Measurements from ENCODE around the gene KRTAP2-3. TPM values are rescaled to one million over a fixed set of nuclear protein-coding genes. Genes with fewer than 3 reads are reported as not detected.
"Not testable (repeated sequence)": the region's sequence is repeated elsewhere in the genome, so short reads cannot be mapped to it uniquely, and the experiment has no call there.

The KRTAP2-3 gene
- polyA plus RNA-seq, 2 of the 4 experiments (the other 2 are of a cell fraction), result not detected

DNA sequence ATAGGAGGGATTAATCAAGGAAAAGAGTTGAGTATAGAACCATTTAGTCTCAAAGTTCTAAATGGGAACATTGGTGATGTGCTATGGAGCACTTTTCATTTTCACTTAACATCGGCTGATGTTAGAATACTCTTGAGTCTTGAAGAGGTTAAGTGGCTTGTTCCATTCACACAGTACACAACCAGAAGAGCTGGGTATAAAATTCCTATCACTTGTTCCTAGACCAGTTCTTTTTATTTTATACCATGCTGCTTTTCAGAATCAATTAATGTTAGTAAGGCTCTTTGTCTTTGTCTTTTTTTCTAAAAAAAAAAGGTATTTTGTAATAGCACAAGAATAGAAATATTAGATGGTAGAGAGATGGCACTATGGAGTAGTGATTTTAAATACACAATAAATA lies 17.0 kb downstream of the KRTAP2-3 start:
- CTCF ChIA-PET, result no interaction called here
- Histone ChIP-seq H3K27ac (no peak overlapping the region), H3K9me3 (peaks cover 11% of the 10 kb centered on the region; the same call in 2 of the 3 replicates), H3K4me3 (no peak overlapping the region), H3K4me1 (no peaks in the 10 kb centered on the region), H3K4me2 (no peak overlapping the region)
- peak; percentile 81 for FAIRE-seq
- 85% methylated on average over 1 of the region's 1 CpG for WGBS (ENCODE audit: missing lambda C conversion rate)
- POLR2A ChIA-PET, result no interaction called here
- ATAC-seq, result no peak
- TF ChIP-seq EP300 (IDR thresholded peaks at IDR 0.05), result no peak
- no peak for TF ChIP-seq RAD21 (conservative IDR thresholded peaks at IDR 0.05 in 1 of 2, IDR thresholded peaks at IDR 0.05 in 1 of 2)
- no peak for TF ChIP-seq HEYL (CRISPR knock-in tag; IDR thresholded peaks at IDR 0.05)
- TF ChIP-seq TP53 (CRISPR knock-in tag; IDR thresholded peaks at IDR 0.05), result no peak
- no peak for TF ChIP-seq FOSL2 (IDR thresholded peaks at IDR 0.05)
- no peak for TF ChIP-seq FOSL2 (CRISPR knock-in tag; IDR thresholded peaks at IDR 0.05)
- no peak for TF ChIP-seq CTCF (IDR thresholded peaks at IDR 0.05)
- TF ChIP-seq KDM5A (IDR thresholded peaks at IDR 0.05), result no peak
- no peak for TF ChIP-seq SMC3 (IDR thresholded peaks at IDR 0.05)
- no peak for TF ChIP-seq HOXB5 (CRISPR knock-in tag; IDR thresholded peaks at IDR 0.05)
- TF ChIP-seq SREBF2 (IDR thresholded peaks at IDR 0.05), result no peak
- no peak for TF ChIP-seq GATA3 (IDR thresholded peaks at IDR 0.05; ENCODE audit: borderline replicate concordance)
- no peak for TF ChIP-seq CHD2 (IDR thresholded peaks at IDR 0.05; ENCODE audit: low read length, partially characterized antibody)
- TF ChIP-seq NPAS2 (CRISPR knock-in tag; IDR thresholded peaks at IDR 0.05; ENCODE audit: borderline replicate concordance), result no peak
- no peak for TF ChIP-seq HOXB13 (CRISPR knock-in tag; IDR thresholded peaks at IDR 0.05; ENCODE audit: low read depth)
- no peak for TF ChIP-seq NR3C1 (IDR thresholded peaks at IDR 0.05)
- TF ChIP-seq ZNF302 (CRISPR knock-in tag; IDR thresholded peaks at IDR 0.05), result no peak
- TF ChIP-seq RCOR1 (IDR thresholded peaks at IDR 0.05; ENCODE audit: low read depth, low read length), result no peak
- no peak for TF ChIP-seq ZC3H11A (IDR thresholded peaks at IDR 0.05)
- no peak for DNase-seq (ENCODE audit: low read depth in 1 of 2, low spot score in 1 of 2)

GRCh38 chr17:41040783-41041571 lies 18.9 kb downstream of the KRTAP2-3 start, which contains the start of gene KRTAP1-1:
TSS of gene KRTAP1-1 (minus strand) at chr17:41041450. CDS start at chr17:41041397, 53 bp downstream.
- peak in 1 of 2 experiments; percentile 39; a peak in 1 of 6 replicates for ATAC-seq
- CTCF ChIA-PET, result interaction anchor here (2.0 kb wide), 1 partner anchor 16 kb away, joined by 6 read pairs; no protein-coding TSS in a partner anchor
- POLR2A ChIA-PET, result not testable (repeated sequence)

GRCh38 chr17:41037853-41038350 lies 22.0 kb downstream of the KRTAP2-3 start:
- no peak for DNase-seq (ENCODE audit: low read depth in 1 of 2, low spot score in 1 of 2)
- Histone ChIP-seq H3K27ac (no peak overlapping the region), H3K4me3 (no peak overlapping the region), H3K9me3 (peaks cover 6% of the 10 kb centered on the region; the same call in 1 of the 3 replicates), H3K4me1 (no peaks in the 10 kb centered on the region), H3K4me2 (no peak overlapping the region)
- CTCF ChIA-PET, result interaction anchor here (0.7 to 2.1 kb wide), 2 partner anchors 129 to 291 kb away, joined by 3 to 6 read pairs; no protein-coding TSS in a partner anchor
- POLR2A ChIA-PET, result no interaction called here
- no peak for TF ChIP-seq SMC3 (IDR thresholded peaks at IDR 0.05)
- no peak for TF ChIP-seq NPAS2 (CRISPR knock-in tag; IDR thresholded peaks at IDR 0.05; ENCODE audit: borderline replicate concordance)
- no peak for FAIRE-seq
- WGBS (ENCODE audit: missing lambda C conversion rate), result 69% methylated on average over 2 of the region's 2 CpGs
- no peak for ATAC-seq

More at GRCh38 chr17:41040783-41041571, 18.9 kb downstream of the KRTAP2-3 start, which contains the start of gene KRTAP1-1:
- not testable (repeated sequence) for DNase-seq (ENCODE audit: low read depth in 1 of 2, low spot score in 1 of 2); H3K4me2 ChIP-seq; FAIRE-seq; H3K27ac ChIP-seq; H3K4me1 ChIP-seq; H3K4me3 ChIP-seq
- peaks cover 11% of the 10 kb centered on the region; the same call in 2 of the 3 replicates for H3K9me3 ChIP-seq
- WGBS (ENCODE audit: missing lambda C conversion rate), result 86% methylated on average over 13 of the region's 14 CpGs

DNA sequence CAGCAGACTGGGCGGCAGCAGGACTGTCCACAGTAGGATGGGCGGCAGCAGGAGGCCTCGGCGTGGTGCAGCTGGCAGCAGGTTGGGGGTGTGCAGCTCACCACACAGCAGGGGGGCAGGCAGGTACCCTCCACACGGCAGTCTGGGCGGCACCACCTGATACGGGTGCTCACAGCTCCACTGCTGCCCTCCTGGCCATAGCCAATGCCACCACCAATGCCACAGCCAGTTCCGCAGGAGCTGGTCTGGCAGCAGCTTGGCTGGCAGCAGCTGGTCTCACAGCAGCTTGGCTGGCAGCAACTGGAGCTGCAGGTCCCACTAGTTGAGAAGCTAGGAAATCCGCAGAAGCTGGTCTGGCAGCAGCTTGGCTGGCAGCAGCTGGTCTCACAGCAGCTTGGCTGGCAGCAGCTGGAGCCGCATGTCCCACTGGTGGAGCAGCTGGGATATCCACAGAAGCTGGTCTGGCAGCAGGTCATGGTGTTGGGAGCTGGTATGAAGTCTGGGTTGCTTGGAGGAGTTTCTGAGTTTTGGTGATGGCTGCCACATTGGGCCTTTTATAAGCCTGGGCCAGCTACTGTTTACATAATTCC lies 25.5 kb downstream of the KRTAP2-3 start, which contains the start of gene KRTAP1-3:
Gene KRTAP1-3 (minus strand): TSS at position 529 of the 590 bp plus-strand sequence. CDS start 53 bp downstream, at position 476.
- not testable (repeated sequence) for FAIRE-seq, ATAC-seq

More for the DNA sequence above, 25.5 kb downstream of the KRTAP2-3 start, which contains the start of gene KRTAP1-3:
- H3K9me3 ChIP-seq; H3K4me1 ChIP-seq; H3K27ac ChIP-seq; POLR2A ChIA-PET; DNase-seq (ENCODE audit: low read depth in 1 of 2, low spot score in 1 of 2); CTCF ChIA-PET; H3K4me3 ChIP-seq; H3K4me2 ChIP-seq: not testable (repeated sequence)
- WGBS (ENCODE audit: missing lambda C conversion rate), result 82% methylated on average over 8 of the region's 10 CpGs
